T-helper 22 cell (primary cell): ENCODE measurements around the gene PAK1IP1.
"Not testable (repeated sequence)": the region's sequence is repeated elsewhere in the genome, so short reads cannot be mapped to it uniquely, and the experiment has no call there.

Experiments
- DNase-seq: peaks from one replicate; pipeline ENCODE4 v3.0.0-alpha.2; 2020; ENCODE audit warnings: low read depth

The PAK1IP1 gene

GRCh38 chr6:10692965-10693538 lies 1.7 kb upstream of the PAK1IP1 start:
- DNase-seq: no peak

GRCh38 chr6:10695086-10695657 lies 400 bp downstream of the PAK1IP1 start:
- no peak for DNase-seq

- DNase-seq: no peak
Measured at GRCh38 chr6:10696655-10697054, 1.9 kb downstream of the PAK1IP1 start.

GRCh38 chr6:10713962-10714361 lies 19.2 kb downstream of the PAK1IP1 start:
- no peak for DNase-seq

- DNase-seq: peak; percentile 3
Measured at GRCh38 chr6:10719296-10719963, 24.7 kb downstream of the PAK1IP1 start.

GRCh38 chr6:10719964-10720264 lies 25.1 kb downstream of the PAK1IP1 start:
- no peak for DNase-seq

- peak; percentile 39 for DNase-seq
Measured at GRCh38 chr6:10720265-10720959, 25.6 kb downstream of the PAK1IP1 start.

GRCh38 chr6:10720960-10721849 lies 26.4 kb downstream of the PAK1IP1 start:
- DNase-seq: peak; percentile 16

- DNase-seq: no peak
Measured at GRCh38 chr6:10721850-10722569, 27.2 kb downstream of the PAK1IP1 start.

GRCh38 chr6:10722570-10722819 lies 27.7 kb downstream of the PAK1IP1 start:
- no peak for DNase-seq

GRCh38 chr6:10722820-10723566 lies 28.2 kb downstream of the PAK1IP1 start, which contains the start of gene TMEM14C:
TMEM14C (plus strand) TSS chr6:10723070; CDS start chr6:10724614, 1,544 bp downstream.
- peak; percentile 68 for DNase-seq

- no peak for DNase-seq
Measured at GRCh38 chr6:10723567-10723881, 28.8 kb downstream of the PAK1IP1 start.

GRCh38 chr6:10725044-10725443 lies 30.3 kb downstream of the PAK1IP1 start:
- no peak for DNase-seq

- DNase-seq: no peak
Measured at GRCh38 chr6:10725716-10726115, 30.9 kb downstream of the PAK1IP1 start.

- DNase-seq: no peak
Measured at GRCh38 chr6:10730254-10730653, 35.5 kb downstream of the PAK1IP1 start.

- DNase-seq: no peak
Measured at GRCh38 chr6:10733151-10733715, 38.5 kb downstream of the PAK1IP1 start.

- no peak for DNase-seq
Measured at GRCh38 chr6:10733863-10734262, 39.1 kb downstream of the PAK1IP1 start.

GRCh38 chr6:10736731-10737130 lies 42.0 kb downstream of the PAK1IP1 start:
- no peak for DNase-seq

GRCh38 chr6:10740061-10740460 lies 45.3 kb downstream of the PAK1IP1 start:
- no peak for DNase-seq

GRCh38 chr6:10741643-10742042 lies 46.9 kb downstream of the PAK1IP1 start:
- not testable (repeated sequence) for DNase-seq

GRCh38 chr6:10742251-10742650 lies 47.5 kb downstream of the PAK1IP1 start:
- no peak for DNase-seq
